ENCODE data around the gene NME7.
"Not testable (repeated sequence)": the region's sequence is repeated elsewhere in the genome, so short reads cannot be mapped to it uniquely, and the experiment has no call there.

The NME7 gene

DNA sequence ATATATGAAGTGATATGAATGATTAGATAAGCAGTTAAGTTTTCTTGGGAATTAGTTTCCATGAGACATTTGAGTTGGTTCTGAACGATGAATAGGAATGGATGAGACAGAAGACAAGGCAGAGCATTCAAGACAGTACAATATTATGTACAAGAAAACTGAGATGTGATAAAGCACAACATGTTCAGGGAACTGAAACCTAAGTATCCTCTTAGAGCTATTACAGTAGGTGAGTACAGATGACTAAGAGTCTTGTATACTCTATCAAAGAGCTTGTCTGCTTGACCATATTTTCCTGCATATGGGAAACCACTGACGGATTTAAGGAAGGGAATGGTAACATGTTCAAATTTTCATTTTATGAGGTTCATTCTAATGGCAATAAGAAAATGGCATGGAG lies 61.6 kb downstream of the NME7 start:
- no peak for DNase-seq
- H3K36me3 Mint-ChIP-seq (ENCODE audit: low read depth): peaks cover 30% of the 10 kb centered on the region
- no peak overlapping the region for H3K4me3 Mint-ChIP-seq
- no peak overlapping the region for H3K27ac Mint-ChIP-seq
- peaks cover 10% of the 10 kb centered on the region for H3K4me1 Mint-ChIP-seq (ENCODE audit: low read depth)
- H3K27me3 Mint-ChIP-seq: no peaks in the 10 kb centered on the region
- no peaks in the 10 kb centered on the region for H3K9me3 Mint-ChIP-seq

DNA sequence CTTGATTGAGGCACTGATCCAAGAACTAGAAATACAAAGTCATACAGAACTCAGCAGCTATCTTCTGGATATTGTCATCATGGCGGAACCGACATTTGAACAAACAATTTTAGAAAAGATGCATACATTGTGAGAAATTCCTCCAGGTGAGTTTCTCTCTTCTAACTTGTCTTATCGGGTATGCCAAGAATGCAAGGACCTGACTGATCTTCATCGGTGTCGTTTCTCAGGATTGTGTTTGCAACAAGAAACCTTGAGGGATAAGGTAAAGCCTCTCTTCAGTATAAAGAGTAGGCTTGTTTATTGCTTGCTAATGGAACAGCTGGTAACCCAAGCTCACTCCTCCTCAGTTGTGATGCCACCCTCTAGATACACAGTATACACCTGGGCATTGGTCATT lies 62.2 kb downstream of the NME7 start:
- peaks cover 30% of the 10 kb centered on the region for H3K36me3 Mint-ChIP-seq (ENCODE audit: low read depth)
- DNase-seq: no peak
- peaks cover 10% of the 10 kb centered on the region for H3K4me1 Mint-ChIP-seq (ENCODE audit: low read depth)
- H3K9me3 Mint-ChIP-seq: no peaks in the 10 kb centered on the region
- no peak overlapping the region for H3K4me3 Mint-ChIP-seq
- no peak overlapping the region for H3K27ac Mint-ChIP-seq
- H3K27me3 Mint-ChIP-seq: no peaks in the 10 kb centered on the region

DNA sequence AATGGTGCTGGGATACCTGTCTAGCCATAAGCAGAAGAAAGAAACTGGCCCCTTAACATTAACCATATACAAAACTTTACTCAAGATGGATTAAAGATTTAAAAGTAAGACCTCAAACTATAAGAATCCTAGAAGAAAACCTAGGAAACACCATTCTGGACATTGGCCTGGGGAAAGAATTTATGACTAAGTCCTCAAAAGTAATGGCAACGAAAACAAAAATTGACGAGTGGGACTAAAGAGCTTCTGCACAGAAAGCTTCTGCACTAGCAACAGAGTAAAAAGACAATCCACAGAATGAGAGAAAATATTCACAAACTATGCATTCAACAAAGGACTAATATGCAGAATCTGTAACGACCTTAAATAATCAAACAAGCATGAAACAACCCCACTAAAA lies 66.7 kb downstream of the NME7 start:
- Mint-ChIP-seq H3K4me1 (ENCODE audit: low read depth) (no peaks in the 10 kb centered on the region), H3K27ac (no peak overlapping the region), H3K27me3 (no peaks in the 10 kb centered on the region), H3K4me3 (no peak overlapping the region), H3K36me3 (ENCODE audit: low read depth) (peaks cover 20% of the 10 kb centered on the region), H3K9me3 (no peaks in the 10 kb centered on the region)
- no peak for DNase-seq

DNA sequence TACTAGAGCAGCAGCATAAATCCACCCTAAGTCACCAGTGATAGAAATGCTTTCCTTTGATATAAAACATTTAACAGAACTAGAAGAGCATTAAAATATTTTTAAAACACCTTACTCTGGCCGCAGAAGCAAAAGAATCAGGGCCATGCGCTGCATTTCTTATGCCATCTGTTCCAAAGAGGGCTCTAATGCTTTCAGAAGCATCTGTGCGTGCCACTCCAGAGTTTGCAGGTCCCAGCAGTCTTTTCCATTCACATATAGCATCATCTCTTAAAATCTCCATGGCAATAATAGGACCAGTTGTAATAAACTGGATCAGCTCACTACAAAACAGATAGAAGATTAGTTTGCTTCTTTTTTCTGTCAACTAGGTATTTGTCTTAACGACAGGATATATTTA lies 69.2 kb downstream of the NME7 start:
- Mint-ChIP-seq H3K9me3 (no peaks in the 10 kb centered on the region), H3K27ac (no peak overlapping the region), H3K4me1 (ENCODE audit: low read depth) (peaks cover 1% of the 10 kb centered on the region), H3K27me3 (no peaks in the 10 kb centered on the region), H3K4me3 (no peak overlapping the region), H3K36me3 (ENCODE audit: low read depth) (peaks cover 16% of the 10 kb centered on the region)
- DNase-seq: no peak

DNA sequence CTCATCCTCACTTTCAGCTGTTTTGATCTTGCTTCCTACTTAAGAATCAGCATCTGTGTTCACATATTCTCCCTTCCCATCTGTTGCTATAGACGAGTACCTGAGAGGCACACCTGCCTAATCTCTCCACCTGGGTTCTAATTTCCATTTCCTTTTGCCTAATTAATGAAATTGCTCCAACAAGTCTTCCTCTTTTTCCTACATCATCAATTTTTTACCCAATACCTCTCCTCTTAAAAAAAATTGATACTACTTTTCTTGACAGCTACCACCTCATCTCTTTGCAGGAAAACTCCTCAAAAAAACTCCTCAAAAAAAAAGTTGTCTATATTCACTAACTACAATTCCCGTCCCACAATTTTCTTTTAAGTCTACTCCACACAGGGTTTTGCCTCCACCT lies 71.8 kb downstream of the NME7 start:
- Mint-ChIP-seq H3K9me3 (no peaks in the 10 kb centered on the region), H3K4me1 (ENCODE audit: low read depth) (peaks cover 1% of the 10 kb centered on the region), H3K27ac (no peak overlapping the region), H3K36me3 (ENCODE audit: low read depth) (peaks cover 20% of the 10 kb centered on the region), H3K27me3 (no peaks in the 10 kb centered on the region), H3K4me3 (no peak overlapping the region)
- DNase-seq: no peak

DNA sequence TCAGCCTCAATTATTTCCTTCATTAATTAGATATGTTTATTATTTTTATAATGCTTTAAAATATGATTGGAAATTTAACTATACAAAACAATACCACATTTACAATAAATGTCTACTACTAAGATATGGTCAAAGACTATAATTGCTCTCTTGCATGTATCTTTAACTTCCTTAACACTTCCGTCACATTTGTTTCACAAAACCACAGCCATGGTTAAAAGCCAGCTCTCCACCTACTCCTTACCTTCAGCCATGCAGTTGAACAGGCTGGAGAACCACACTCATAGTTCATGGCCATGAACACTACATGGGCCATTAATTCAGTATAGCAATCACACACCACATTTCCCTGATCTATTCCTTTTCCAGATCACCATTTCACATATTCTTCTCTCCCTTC lies 72.2 kb downstream of the NME7 start:
- peaks cover 22% of the 10 kb centered on the region for H3K36me3 Mint-ChIP-seq (ENCODE audit: low read depth)

DNA sequence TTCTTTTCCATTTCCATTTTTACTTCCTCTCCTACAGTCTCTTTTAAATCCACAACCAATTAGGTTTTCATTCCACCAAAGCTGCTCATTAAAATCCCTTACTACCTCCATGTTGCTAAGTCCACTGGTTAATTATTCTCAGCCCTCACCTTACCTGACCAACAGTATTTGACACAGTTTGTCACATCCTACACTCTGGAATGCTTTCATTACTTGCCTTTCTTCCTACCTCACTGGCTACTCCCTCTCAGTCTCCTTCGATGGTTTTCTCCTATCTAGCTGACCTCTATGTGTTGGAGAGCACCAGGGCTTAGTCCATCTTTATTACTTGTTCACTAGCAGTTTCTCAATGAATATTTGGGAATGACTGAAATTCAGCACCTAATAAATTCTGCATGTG lies 78.6 kb downstream of the NME7 start:
- no peak overlapping the region for H3K27ac Mint-ChIP-seq
- H3K4me3 Mint-ChIP-seq: no peak overlapping the region
- no peaks in the 10 kb centered on the region for H3K4me1 Mint-ChIP-seq (ENCODE audit: low read depth)
- H3K27me3 Mint-ChIP-seq: no peaks in the 10 kb centered on the region
- peaks cover 7% of the 10 kb centered on the region for H3K9me3 Mint-ChIP-seq
- no peak for DNase-seq
- H3K36me3 Mint-ChIP-seq (ENCODE audit: low read depth): peaks cover 43% of the 10 kb centered on the region

More for the DNA sequence above, 72.2 kb downstream of the NME7 start:
- no peak overlapping the region for H3K4me3 Mint-ChIP-seq
- H3K27me3 Mint-ChIP-seq: no peaks in the 10 kb centered on the region
- no peak overlapping the region for H3K27ac Mint-ChIP-seq
- H3K4me1 Mint-ChIP-seq (ENCODE audit: low read depth): peaks cover 1% of the 10 kb centered on the region
- H3K9me3 Mint-ChIP-seq: no peaks in the 10 kb centered on the region
- no peak for DNase-seq

DNA sequence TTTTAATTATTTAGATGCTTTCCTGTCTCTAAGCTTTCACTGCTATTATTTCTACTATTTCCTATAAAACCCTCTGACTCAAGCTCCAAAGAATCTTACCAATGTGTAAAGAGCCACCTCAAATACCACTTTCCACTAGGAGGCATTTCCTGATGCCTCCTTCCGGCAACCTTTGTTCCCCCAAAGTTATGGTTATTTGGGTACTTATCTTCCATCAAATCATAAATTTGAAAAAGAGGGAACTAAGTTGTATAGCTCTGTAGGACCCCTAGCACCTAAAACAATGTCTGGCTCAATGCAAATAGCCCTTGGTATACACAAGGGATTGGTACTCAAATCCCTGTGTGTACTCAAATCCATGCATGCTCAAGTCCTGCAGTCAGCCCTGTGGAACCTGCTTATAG lies 79.6 kb downstream of the NME7 start:
- DNase-seq: no peak
- Mint-ChIP-seq H3K4me1 (ENCODE audit: low read depth) (no peaks in the 10 kb centered on the region), H3K9me3 (peaks cover 15% of the 10 kb centered on the region), H3K4me3 (no peak overlapping the region), H3K27ac (no peak overlapping the region), H3K36me3 (ENCODE audit: low read depth) (peaks cover 47% of the 10 kb centered on the region), H3K27me3 (no peaks in the 10 kb centered on the region)

DNA sequence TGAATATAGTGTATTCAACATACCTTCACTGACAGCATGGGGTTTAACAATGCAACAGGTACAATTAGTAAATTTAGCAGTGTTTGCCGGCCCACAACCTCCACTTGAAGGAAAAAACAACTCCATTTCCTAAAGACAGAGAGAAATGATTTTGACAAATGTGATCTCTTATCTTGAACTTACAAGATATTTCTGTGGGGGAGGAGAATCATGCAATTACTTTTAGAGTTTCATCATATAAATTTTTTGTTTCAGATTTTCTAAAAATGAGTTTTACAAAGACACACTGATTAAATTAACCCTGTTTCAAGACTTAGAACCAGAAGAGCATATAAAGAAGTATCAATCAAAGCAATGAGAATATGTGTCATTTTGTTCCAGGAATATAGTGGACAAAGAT lies 80.3 kb downstream of the NME7 start:
- Mint-ChIP-seq H3K4me3 (no peak overlapping the region), H3K4me1 (ENCODE audit: low read depth) (no peaks in the 10 kb centered on the region), H3K9me3 (peaks cover 22% of the 10 kb centered on the region), H3K27me3 (no peaks in the 10 kb centered on the region), H3K36me3 (ENCODE audit: low read depth) (peaks cover 48% of the 10 kb centered on the region), H3K27ac (no peak overlapping the region)
- no peak for DNase-seq

DNA sequence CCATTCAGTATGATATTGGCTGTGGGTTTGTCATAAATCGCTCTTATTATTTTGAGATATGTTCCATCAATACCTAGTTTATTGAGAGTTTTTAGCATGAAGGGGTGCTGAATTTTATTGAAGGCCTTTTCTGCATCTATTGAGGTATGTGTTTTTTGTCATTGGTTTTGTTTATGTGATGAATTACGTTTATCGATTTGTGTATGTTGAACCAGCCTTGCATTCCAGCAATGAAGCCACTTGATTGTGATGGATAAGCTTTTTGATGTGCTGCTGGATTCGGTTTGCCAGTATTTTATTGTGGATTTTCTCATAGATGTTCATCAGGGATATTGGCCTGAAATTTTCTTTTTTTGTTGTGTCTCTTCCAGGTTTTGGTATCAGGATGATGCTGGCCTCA lies 86.0 kb downstream of the NME7 start:
- peaks cover 48% of the 10 kb centered on the region for H3K9me3 Mint-ChIP-seq
- H3K4me1 Mint-ChIP-seq (ENCODE audit: low read depth); H3K27ac Mint-ChIP-seq; H3K27me3 Mint-ChIP-seq; DNase-seq; H3K4me3 Mint-ChIP-seq: not testable (repeated sequence)
- peaks cover 40% of the 10 kb centered on the region for H3K36me3 Mint-ChIP-seq (ENCODE audit: low read depth)

DNA sequence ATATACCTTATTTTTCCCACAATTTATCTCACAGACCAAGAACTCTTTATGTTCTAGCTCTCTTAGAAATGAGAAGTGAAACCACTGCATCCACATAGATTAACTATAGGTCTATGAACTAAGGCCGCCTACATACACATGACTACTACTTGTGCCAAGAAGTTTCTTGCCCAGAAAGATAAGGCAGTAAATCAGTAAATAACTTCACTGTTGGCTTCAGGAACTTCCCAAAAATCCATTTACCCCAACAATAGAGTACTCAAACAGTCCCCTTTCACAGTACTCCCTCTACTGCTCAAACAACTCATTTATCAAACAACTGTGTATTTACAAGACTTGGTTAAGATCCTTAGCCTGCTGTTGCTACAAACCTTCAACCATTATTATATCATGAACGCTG lies 96.5 kb downstream of the NME7 start:
- no peaks in the 10 kb centered on the region for H3K27me3 Mint-ChIP-seq

DNA sequence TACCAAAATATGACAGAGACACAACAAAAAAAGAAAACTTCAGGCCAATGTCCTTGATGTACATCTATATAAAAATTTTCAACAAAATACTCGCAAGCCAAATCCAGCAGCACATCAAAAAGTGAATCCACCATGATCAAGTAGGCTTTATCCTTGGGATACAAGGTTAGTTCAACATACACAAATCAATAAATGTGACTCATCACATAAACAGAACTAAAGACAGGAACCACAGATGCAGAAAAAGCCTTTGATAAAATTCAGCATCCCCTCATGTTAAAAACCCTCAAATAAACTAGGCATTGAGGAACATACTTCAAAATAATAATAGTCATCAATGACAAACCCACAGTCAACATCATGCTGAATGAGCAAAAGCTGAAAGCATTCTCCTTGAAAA lies 101.5 kb downstream of the NME7 start:
- no peak overlapping the region for H3K27ac Mint-ChIP-seq
- no peak overlapping the region for H3K4me3 Mint-ChIP-seq
- peaks cover 2% of the 10 kb centered on the region for H3K4me1 Mint-ChIP-seq (ENCODE audit: low read depth)
- DNase-seq: no peak
- peaks cover 53% of the 10 kb centered on the region for H3K36me3 Mint-ChIP-seq (ENCODE audit: low read depth)
- H3K9me3 Mint-ChIP-seq: peaks cover 26% of the 10 kb centered on the region
- H3K27me3 Mint-ChIP-seq: no peaks in the 10 kb centered on the region

More for the DNA sequence above, 96.5 kb downstream of the NME7 start:
- H3K36me3 Mint-ChIP-seq (ENCODE audit: low read depth): peaks cover 15% of the 10 kb centered on the region
- H3K4me1 Mint-ChIP-seq (ENCODE audit: low read depth): peaks cover 4% of the 10 kb centered on the region
- no peak for DNase-seq
- peaks cover 5% of the 10 kb centered on the region for H3K9me3 Mint-ChIP-seq
- no peak overlapping the region for H3K27ac Mint-ChIP-seq
- no peak overlapping the region for H3K4me3 Mint-ChIP-seq

DNA sequence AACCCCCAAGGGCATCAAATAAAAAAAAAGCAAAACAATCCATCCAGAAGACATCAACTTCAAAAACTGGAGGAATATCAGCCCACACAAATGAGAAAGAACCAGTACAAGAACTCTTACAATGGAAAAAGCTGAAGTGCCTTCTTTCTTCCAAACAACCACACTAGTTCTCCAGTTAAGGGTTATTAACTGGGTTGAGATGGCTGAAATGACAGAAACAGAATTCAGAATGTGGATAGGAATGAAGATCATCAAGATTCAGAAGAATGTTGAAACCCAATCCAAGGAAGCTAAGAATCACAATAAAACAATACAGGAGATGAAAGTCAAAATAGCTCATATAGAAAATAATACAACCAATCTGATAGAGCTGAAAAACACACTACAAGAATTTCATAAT lies 104.5 kb downstream of the NME7 start:
- no peak for DNase-seq
- Mint-ChIP-seq H3K27me3 (no peaks in the 10 kb centered on the region), H3K36me3 (ENCODE audit: low read depth) (peaks cover 65% of the 10 kb centered on the region), H3K9me3 (peaks cover 30% of the 10 kb centered on the region), H3K27ac (no peak overlapping the region), H3K4me1 (ENCODE audit: low read depth) (no peaks in the 10 kb centered on the region), H3K4me3 (no peak overlapping the region)

DNA sequence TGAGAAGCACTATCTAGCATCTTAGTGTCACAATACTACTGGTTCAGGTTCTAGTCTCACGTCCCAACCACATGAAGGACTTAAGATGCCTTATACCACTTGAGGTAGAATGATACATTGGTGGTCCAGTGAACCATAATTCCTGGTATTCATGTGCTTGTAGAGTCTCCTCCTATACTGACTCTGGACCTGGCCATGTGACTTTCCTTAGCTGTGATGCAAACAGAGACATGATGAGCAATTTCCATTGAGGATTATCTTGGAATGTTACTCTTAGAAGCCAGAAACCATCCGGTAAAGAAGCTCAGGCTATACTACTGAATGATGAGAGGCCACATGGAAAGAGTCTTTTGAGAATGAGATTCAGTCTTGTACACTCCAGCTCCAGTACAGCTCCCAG lies 105.7 kb downstream of the NME7 start:
- peaks cover 72% of the 10 kb centered on the region for H3K36me3 Mint-ChIP-seq (ENCODE audit: low read depth)
- no peak overlapping the region for H3K4me3 Mint-ChIP-seq
- H3K27ac Mint-ChIP-seq: no peak overlapping the region
- no peaks in the 10 kb centered on the region for H3K4me1 Mint-ChIP-seq (ENCODE audit: low read depth)
- no peaks in the 10 kb centered on the region for H3K27me3 Mint-ChIP-seq
- DNase-seq: no peak
- H3K9me3 Mint-ChIP-seq: peaks cover 36% of the 10 kb centered on the region

DNA sequence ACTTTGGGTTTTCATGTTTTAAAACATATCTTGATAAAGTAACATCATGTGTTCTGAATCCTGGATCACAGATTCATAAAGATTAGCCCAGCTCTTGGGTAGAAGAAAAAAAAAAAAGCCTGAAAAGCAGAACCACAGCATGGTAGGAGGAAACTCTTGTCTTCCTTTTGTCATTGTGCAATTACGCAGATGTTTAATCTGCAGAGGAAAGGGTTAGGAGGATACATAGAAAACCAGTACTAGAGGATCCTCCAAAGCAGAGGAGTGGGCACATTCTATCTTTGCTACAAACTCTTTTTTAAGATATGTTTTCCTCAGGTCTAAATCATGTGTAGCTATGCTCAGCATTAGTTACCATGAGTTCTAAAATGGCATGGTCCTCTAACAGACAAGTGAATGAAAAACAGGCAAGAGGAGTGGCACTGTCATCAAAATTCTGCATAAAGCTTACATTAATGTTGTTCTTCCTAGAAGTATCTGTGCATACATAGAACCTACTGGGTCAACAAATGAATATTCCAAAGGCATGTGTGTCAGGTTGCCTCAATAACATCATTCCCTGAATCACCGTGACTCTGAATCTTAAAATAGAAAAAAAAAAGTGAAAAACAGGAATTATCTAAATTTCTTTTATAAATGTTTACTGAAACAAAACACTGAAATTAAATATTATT lies 107.0 kb downstream of the NME7 start:
- H3K4me3 Mint-ChIP-seq: no peak overlapping the region
- H3K27ac Mint-ChIP-seq: no peak overlapping the region
- no peaks in the 10 kb centered on the region for H3K27me3 Mint-ChIP-seq
- no peaks in the 10 kb centered on the region for H3K4me1 Mint-ChIP-seq (ENCODE audit: low read depth)
- H3K9me3 Mint-ChIP-seq: peaks cover 29% of the 10 kb centered on the region
- no peak for DNase-seq
- peaks cover 64% of the 10 kb centered on the region for H3K36me3 Mint-ChIP-seq (ENCODE audit: low read depth)

DNA sequence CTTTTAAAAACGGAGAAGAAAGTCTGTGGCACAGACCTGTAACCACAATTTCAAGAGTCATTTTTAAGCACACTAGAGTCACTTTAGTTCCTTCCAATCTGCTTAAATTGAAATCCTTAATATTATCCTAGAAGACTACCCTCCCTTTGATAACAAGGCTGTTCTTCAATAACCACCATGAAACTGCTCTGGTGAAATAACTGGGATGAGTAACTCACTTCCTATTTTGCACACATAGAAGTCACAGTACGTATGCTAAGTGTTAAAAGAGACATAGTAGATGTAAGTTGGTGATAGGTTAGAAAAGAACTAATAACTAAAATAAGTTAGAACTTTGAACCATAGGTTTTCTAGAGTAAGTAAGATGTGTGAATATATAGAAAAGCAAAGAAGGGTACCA lies 107.8 kb downstream of the NME7 start:
- Mint-ChIP-seq H3K4me3 (no peak overlapping the region), H3K36me3 (ENCODE audit: low read depth) (peaks cover 56% of the 10 kb centered on the region), H3K4me1 (ENCODE audit: low read depth) (no peaks in the 10 kb centered on the region), H3K27ac (no peak overlapping the region), H3K9me3 (peaks cover 24% of the 10 kb centered on the region), H3K27me3 (no peaks in the 10 kb centered on the region)
- no peak for DNase-seq

Data from activated T-cell treated with anti-CD3 and anti-CD28 coated beads, Interleukin-2, amount 50 U/mL, for 24 hours (primary cell).